Stimulated activated CD4-positive, alpha-beta T cell treated with anti-CD3 and anti-CD28 coated beads, Interleukin-1b, Interleukin-23, amount 100 ng/mL, for 48 hours (primary cell): Measurements from ENCODE around the gene SMYD3.

ENCODE experiments used
- DNase-seq: peaks from one replicate; pipeline ENCODE4 v3.0.0-alpha.2; 2020

The SMYD3 gene

GRCh38 chr1:246265481-246265880, 241.6 kb downstream of the SMYD3 start:
- no peak for DNase-seq

GRCh38 chr1:246262281-246262680, 244.8 kb downstream of the SMYD3 start:
- DNase-seq = no peak

GRCh38 chr1:246261639-246262038, 245.4 kb downstream of the SMYD3 start:
- no peak for DNase-seq

GRCh38 chr1:246258250-246258649, 248.8 kb downstream of the SMYD3 start:
- DNase-seq = no peak

- DNase-seq = no peak
Observed at GRCh38 chr1:246255773-246256172, 251.3 kb downstream of the SMYD3 start.

- no peak for DNase-seq
Observed at GRCh38 chr1:246254854-246255253, 252.2 kb downstream of the SMYD3 start.

GRCh38 chr1:246246430-246246829, 260.6 kb downstream of the SMYD3 start:
- no peak for DNase-seq

GRCh38 chr1:246245541-246245940, 261.5 kb downstream of the SMYD3 start:
- no peak for DNase-seq

GRCh38 chr1:246232126-246232525, 275.0 kb downstream of the SMYD3 start:
- DNase-seq = no peak

- DNase-seq = no peak
Observed at GRCh38 chr1:246226041-246226440, 281.0 kb downstream of the SMYD3 start.

GRCh38 chr1:246221485-246222255, 285.4 kb downstream of the SMYD3 start:
- DNase-seq = no peak

GRCh38 chr1:246220495-246221065, 286.5 kb downstream of the SMYD3 start:
- DNase-seq = no peak

GRCh38 chr1:246219508-246220030, 287.5 kb downstream of the SMYD3 start:
- DNase-seq = no peak

GRCh38 chr1:246218686-246219085, 288.4 kb downstream of the SMYD3 start:
- DNase-seq = no peak

- no peak for DNase-seq
Observed at GRCh38 chr1:246216906-246217305, 290.2 kb downstream of the SMYD3 start.

- no peak for DNase-seq
Observed at GRCh38 chr1:246215510-246215903, 291.6 kb downstream of the SMYD3 start.

- no peak for DNase-seq
Observed at GRCh38 chr1:246214708-246215509, 292.2 kb downstream of the SMYD3 start.

GRCh38 chr1:246213947-246214346, 293.1 kb downstream of the SMYD3 start:
- DNase-seq = no peak

- no peak for DNase-seq
Observed at GRCh38 chr1:246213502-246213901, 293.6 kb downstream of the SMYD3 start.

- DNase-seq = no peak
Observed at GRCh38 chr1:246213036-246213435, 294.0 kb downstream of the SMYD3 start.

- DNase-seq = no peak
Observed at GRCh38 chr1:246212013-246212412, 295.1 kb downstream of the SMYD3 start.

GRCh38 chr1:246210756-246211155, 296.3 kb downstream of the SMYD3 start:
- no peak for DNase-seq

GRCh38 chr1:246208105-246208504, 299.0 kb downstream of the SMYD3 start:
- no peak for DNase-seq

GRCh38 chr1:246203180-246203579, 303.9 kb downstream of the SMYD3 start:
- no peak for DNase-seq
